Renal cortical epithelial cell (primary cell): ENCODE data around the gene PINK1. TPM values are rescaled to one million over a fixed set of nuclear protein-coding genes. Genes with fewer than 3 reads are reported as not detected.

Source experiments
- total RNA-seq: library from RNA; depleted of rRNA; stranded (reverse); fragments of >200 nt; gene quantifications from 2 replicates; pipeline ENCODE4 v1.2.3, GENCODE V29; 2014

PINK1 gene
- total RNA-seq, 1 donor from 2014 or later: 93.9 TPM

Other genes starting within 250 kb of the PINK1 start
- gene CAMK2N1, start 147.2 kb upstream of the PINK1 start, total RNA-seq: 18.6 and 35.8 TPM in 2 replicates
- 31.6 and 66.7 TPM in 2 replicates for gene MUL1, start 125.3 kb upstream of the PINK1 start, total RNA-seq
- gene FAM43B, start 80.9 kb upstream of the PINK1 start, total RNA-seq: 0.15 TPM in 1 of 2 replicates, not detected in the other
- 4.6 and 13.0 TPM in 2 replicates for gene CDA, start 44.4 kb upstream of the PINK1 start, total RNA-seq
- gene DDOST, start 27.9 kb downstream of the PINK1 start, total RNA-seq: 182 and 297 TPM in 2 replicates
- 0.87 and 2.5 TPM in 2 replicates for gene KIF17, start 84.5 kb downstream of the PINK1 start, total RNA-seq
- gene SH2D5, start 99.2 kb downstream of the PINK1 start, total RNA-seq: 9.0 and 20.7 TPM in 2 replicates
- gene HP1BP3, start 153.8 kb downstream of the PINK1 start, total RNA-seq: 173 and 284 TPM in 2 replicates